HCT116 (cell line): ENCODE data around the gene MORN5. TPM values are rescaled to one million over a fixed set of nuclear protein-coding genes. Genes with fewer than 3 reads are reported as not detected.

Experiments
- ATAC-seq: fragments of 200-7000 bp; cut with Tn5 transposase; 2 replicates; pipeline ENCODE4 v1.9.1; 2020; ENCODE audit warnings: mild to moderate bottlenecking, moderate library complexity
- BruUV-seq: library from RNA; stranded (reverse); fragments of 400-500 nt; replicated peaks from 2 replicates; lab custom pipeline; 2021; lab: Mats Ljungman, UMichigan
- CTCF ChIA-PET: fragments of 300-600 bp; sonication (Branson Sonifier 250); formaldehyde crosslinking; loops from one replicate; lab custom pipeline; 2021; ENCODE audit warnings: antibody characterized with exemption; lab: Charles Lee
- POLR2A ChIA-PET: fragments of 300-600, 350-600 bp; sonication (Branson Sonifier 250); formaldehyde crosslinking; loops from one replicate; lab custom pipeline; 2021; ENCODE audit warnings: antibody characterized with exemption; lab: Charles Lee
- RAD21 ChIA-PET, 2 experiments: fragments of 300-600 bp; sonication (Branson Sonifier 250); formaldehyde crosslinking; loops; one replicate each; lab custom pipeline; 2023; ENCODE audit warnings: low total read pairs in 2 of 2; ENCODE audit not compliant: uncharacterized antibody in 2 of 2, unreplicated experiment in 2 of 2, low non-redundant PET in 1 of 2; lab: Charles Lee
- DNase-seq: peaks from one replicate; pipeline ENCODE4 v3.0.0-alpha.2; 2010; ENCODE audit warnings: low read depth, low spot score
- H2AFZ ChIP-seq: fragments of 200-600 bp; shearing (Covaris generic), sonication (generic); 2 replicates; pipeline ENCODE4 v1.6.1; 2017; ENCODE audit warnings: low read depth, mixed run types, mixed read lengths, antibody characterized with exemption, low read length; ENCODE audit not compliant: poor library complexity, severe bottlenecking
- H3K27ac ChIP-seq: 2 replicates; pipeline ENCODE4 v1.5.1; 2012; ENCODE audit warnings: low read depth, low read length
- H3K27me3 ChIP-seq: fragments of 200-600 bp; sonication (generic); 2 replicates; pipeline ENCODE4 v1.6.1; 2016; ENCODE audit warnings: mixed run types, low read length, mixed read lengths; ENCODE audit not compliant: insufficient read depth
- H3K36me3 ChIP-seq, 2 experiments: fragments of 200-500 bp in 1 of 2; fragments of 200-600 bp in 1 of 2; sonication (Bioruptor generic) in 1 of 2; sonication (generic) in 1 of 2; 2 replicates each; pipeline versions ENCODE4 v1.5.1 to v1.6.1; 2014 to 2016; ENCODE audit warnings: low read length in 2 of 2, inconsistent platforms in 1 of 2, mixed read lengths in 1 of 2, mixed run types in 1 of 2; ENCODE audit not compliant: insufficient read depth in 2 of 2, control insufficient read depth in 1 of 2
- H3K4me1 ChIP-seq, 2 experiments: fragments of 200-600 bp in 1 of 2; sonication (generic) in 1 of 2; 2 replicates each; pipeline versions ENCODE4 v1.5.1 to v1.6.1; 2012 to 2017; ENCODE audit warnings: low read length in 2 of 2, inconsistent platforms in 1 of 2, mild to moderate bottlenecking in 1 of 2, mixed read lengths in 1 of 2, mixed run types in 1 of 2, moderate library complexity in 1 of 2; ENCODE audit not compliant: insufficient read depth in 2 of 2, control insufficient read depth in 1 of 2
- H3K4me2 ChIP-seq: fragments of 200-600 bp; sonication (generic); 2 replicates; pipeline ENCODE4 v1.6.1; 2017; ENCODE audit warnings: mixed run types, low read length, mixed read lengths
- H3K4me3 ChIP-seq, 2 experiments: fragments of 200-600 bp in 1 of 2; sonication (generic) in 1 of 2; replicated peaks in 1 of 2; 2 replicates each; pipeline ENCODE4 v1.5.1; 2011 to 2016; ENCODE audit warnings: low read length in 2 of 2, control low read depth in 1 of 2, low read depth in 1 of 2, mild to moderate bottlenecking in 1 of 2, mixed read lengths in 1 of 2, mixed run types in 1 of 2
- H3K79me2 ChIP-seq: fragments of 200-600 bp; sonication (generic); 2 replicates; pipeline ENCODE4 v1.6.1; 2017; ENCODE audit warnings: mild to moderate bottlenecking, mixed run types, low read length, moderate library complexity, mixed read lengths; ENCODE audit not compliant: insufficient read depth
- H3K9ac ChIP-seq: fragments of 200-600 bp; sonication (generic); 2 replicates; pipeline ENCODE4 v1.6.1; 2016; ENCODE audit warnings: low read length, mixed read lengths
- H3K9me2 ChIP-seq: fragments of 200-600 bp; sonication (generic), shearing (Covaris generic); 2 replicates; pipeline ENCODE4 v1.6.1; 2017; ENCODE audit warnings: mixed run types, mild to moderate bottlenecking, moderate library complexity; ENCODE audit not compliant: insufficient read depth
- H3K9me3 ChIP-seq, 2 experiments: fragments of 200-500 bp in 1 of 2; fragments of 200-600 bp in 1 of 2; sonication (Bioruptor generic) in 1 of 2; sonication (generic) in 1 of 2; 2 replicates each; pipeline ENCODE4 v1.6.1; 2014 to 2017; ENCODE audit warnings: low read length in 2 of 2, mixed read lengths in 2 of 2, inconsistent platforms in 1 of 2, low read depth in 1 of 2, mild to moderate bottlenecking in 1 of 2, mixed run types in 1 of 2, moderate library complexity in 1 of 2; ENCODE audit not compliant: control insufficient read depth in 1 of 2, insufficient read depth in 1 of 2
- H4K20me1 ChIP-seq: fragments of 200-600 bp; sonication (generic), shearing (Covaris generic); 2 replicates; pipeline ENCODE4 v1.6.1; 2017; ENCODE audit warnings: mixed run types, mild to moderate bottlenecking, moderate library complexity; ENCODE audit not compliant: insufficient read depth
- CEBPB ChIP-seq: IDR thresholded peaks from 2 replicates; pipeline ENCODE4 v1.6.1; 2012; ENCODE audit warnings: low read depth
- EGR1 ChIP-seq: IDR thresholded peaks from 2 replicates; pipeline ENCODE4 v1.6.1; 2012; ENCODE audit warnings: low read depth
- EZH2 ChIP-seq: fragments of 200-600 bp; sonication (generic); IDR thresholded peaks from 2 replicates; pipeline ENCODE4 v1.6.1; 2017; ENCODE audit warnings: antibody characterized with exemption, mixed run types
- FOSL1 ChIP-seq: IDR thresholded peaks from 2 replicates; pipeline ENCODE4 v1.6.1; 2012; ENCODE audit warnings: low read depth
- MAX ChIP-seq: IDR thresholded peaks from 2 replicates; pipeline ENCODE4 v1.6.1; 2012
- POLR2A ChIP-seq: IDR thresholded peaks from 2 replicates; pipeline ENCODE4 v1.7.0; 2011; ENCODE audit warnings: borderline replicate concordance; ENCODE audit not compliant: insufficient read depth, insufficient read length; ENCODE audit errors: extremely low read depth
- POLR2AphosphoS5 ChIP-seq: IDR thresholded peaks from 2 replicates; pipeline ENCODE4 v1.6.1; 2011; ENCODE audit warnings: mild to moderate bottlenecking, low read depth, low read length, moderate library complexity
- SIN3A ChIP-seq: IDR thresholded peaks from 2 replicates; pipeline ENCODE4 v1.6.1; 2012; ENCODE audit warnings: low read depth
- SP1 ChIP-seq: IDR thresholded peaks from 2 replicates; pipeline ENCODE4 v1.6.1; 2012; ENCODE audit warnings: low read depth
- YY1 ChIP-seq: IDR thresholded peaks from 2 replicates; pipeline ENCODE4 v1.6.1; 2011; ENCODE audit warnings: low read length, low read depth, moderate library complexity, mild to moderate bottlenecking; ENCODE audit not compliant: insufficient replicate concordance; ENCODE audit errors: extremely low read depth
- ZBTB33 ChIP-seq: IDR thresholded peaks from 2 replicates; pipeline ENCODE4 v1.6.1; 2011; ENCODE audit warnings: mild to moderate bottlenecking, low read length, moderate library complexity; ENCODE audit not compliant: insufficient replicate concordance; ENCODE audit errors: extremely low read depth
- ZFX ChIP-seq: fragments of 450-650 bp; IDR thresholded peaks from 2 replicates; pipeline ENCODE4 v1.6.1; 2017
- ZNF274 ChIP-seq: fragments of 200-500 bp; sonication (Bioruptor generic); IDR thresholded peaks from 2 replicates; pipeline ENCODE4 v1.6.1; 2014; ENCODE audit warnings: mild to moderate bottlenecking, low read depth, low read length, inconsistent platforms
- intact Hi-C: fragments of 100-400 bp; cut with micrococcal nuclease; formaldehyde crosslinking; loops from 2 replicates; pipeline ENCODE4 v1.10.0; 2022
- total RNA-seq: library from RNA; stranded (reverse); gene quantifications from one replicate; pipeline ENCODE4 v1.2.1, GENCODE V29; 2021; ENCODE audit not compliant: unreplicated experiment

Gene MORN5
- total RNA-seq, 1 experiment from 2014 or later, result not detected

GRCh38 chr9:122168356-122168755, 8.6 kb downstream of the MORN5 start:
- Histone ChIP-seq H4K20me1 (no peaks in the 10 kb centered on the region), H3K4me2 (no peak overlapping the region), H3K27me3 (no peaks in the 10 kb centered on the region; the same call in 1 of the 2 replicates), H3K79me2 (no peaks in the 10 kb centered on the region), H3K9me3 (no peaks in the 10 kb centered on the region), H3K4me3 (no peak overlapping the region), H3K9me2 (no peaks in the 10 kb centered on the region), H3K9ac (no peak overlapping the region), H3K4me1 (no peaks in the 10 kb centered on the region), H3K36me3 (no peaks in the 10 kb centered on the region), H2AFZ (no peak overlapping the region), H3K27ac (no peak overlapping the region)
- TF ChIP-seq EGR1, result no peak
- no peak for TF ChIP-seq ZBTB33
- TF ChIP-seq ZNF274, result no peak
- no peak for TF ChIP-seq EZH2
- no peak for TF ChIP-seq YY1
- no peak for TF ChIP-seq POLR2A
- no peak for TF ChIP-seq MAX
- TF ChIP-seq ZFX, result no peak
- TF ChIP-seq CEBPB, result no peak
- no peak for TF ChIP-seq SIN3A
- TF ChIP-seq FOSL1, result no peak
- no peak for TF ChIP-seq POLR2AphosphoS5
- no peak for TF ChIP-seq SP1
- ATAC-seq (no peak), DNase-seq (no peak)
- ChIA-PET CTCF (no interaction called here), RAD21 (no interaction called here), POLR2A (no interaction called here)
- no TSS peak for BruUV-seq
- intact Hi-C loops, result no loop called here
